Measurements from ENCODE around the gene ACOT7.

GRCh38 chr1:6342056-6342455 lies 51.5 kb downstream of the ACOT7 start:
- TF ChIP-seq POLR2A (IDR thresholded peaks at IDR 0.05): no peak
- no peak for TF ChIP-seq CTCF (IDR thresholded peaks at IDR 0.05)

Data from esophagus squamous epithelium (tissue), 4 donors.